KG1 (cell line): ENCODE measurements around the gene FAM3A.

ENCODE experiments used
- DNase-seq: peaks from one replicate; lab custom pipeline; 2025; lab: John Stamatoyannopoulos, UW

FAM3A gene

GRCh38 chrX:154458954-154459778 lies 56.9 kb downstream of the FAM3A start:
- DNase-seq: no peak

GRCh38 chrX:154458116-154458953 lies 57.7 kb downstream of the FAM3A start, which contains the start of gene PLXNA3:
Gene PLXNA3, plus strand, starts transcription at chrX:154458281. Its CDS starts 1,903 bp downstream, at chrX:154460184.
- DNase-seq: no peak

- DNase-seq: no peak
Observed at GRCh38 chrX:154457491-154458115, 58.4 kb downstream of the FAM3A start.
